GM21529 (cell line): ENCODE measurements around the gene SPATS1.
"Not testable (repeated sequence)": the region's sequence is repeated elsewhere in the genome, so short reads cannot be mapped to it uniquely, and the experiment has no call there.

Source experiments
- ATAC-seq: cut with Tn5 transposase; IDR thresholded peaks from one replicate; pipeline ENCODE4 v1.9.1; 2021; ENCODE audit not compliant: unreplicated experiment

SPATS1 gene

DNA sequence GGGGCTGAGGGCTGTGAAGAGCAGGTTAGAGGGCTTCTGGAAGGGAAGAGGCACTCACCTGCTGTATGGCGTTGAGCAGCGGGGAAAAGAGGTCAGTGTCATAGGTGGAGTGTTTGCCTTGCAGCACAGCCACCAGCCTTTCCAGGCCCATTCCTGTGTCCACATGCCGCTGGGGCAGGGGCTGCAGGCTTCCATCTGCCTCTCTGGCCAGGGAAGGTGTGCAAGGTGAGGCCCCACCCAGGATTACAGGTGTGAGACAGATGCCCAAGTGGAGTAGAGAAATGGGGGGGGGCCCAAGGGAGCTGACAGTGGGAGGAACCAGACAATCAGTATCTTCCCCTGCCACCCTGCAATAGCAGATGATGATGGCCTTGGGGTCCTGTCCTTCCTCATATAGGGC lies 32.2 kb upstream of the SPATS1 start:
- ATAC-seq: no peak

DNA sequence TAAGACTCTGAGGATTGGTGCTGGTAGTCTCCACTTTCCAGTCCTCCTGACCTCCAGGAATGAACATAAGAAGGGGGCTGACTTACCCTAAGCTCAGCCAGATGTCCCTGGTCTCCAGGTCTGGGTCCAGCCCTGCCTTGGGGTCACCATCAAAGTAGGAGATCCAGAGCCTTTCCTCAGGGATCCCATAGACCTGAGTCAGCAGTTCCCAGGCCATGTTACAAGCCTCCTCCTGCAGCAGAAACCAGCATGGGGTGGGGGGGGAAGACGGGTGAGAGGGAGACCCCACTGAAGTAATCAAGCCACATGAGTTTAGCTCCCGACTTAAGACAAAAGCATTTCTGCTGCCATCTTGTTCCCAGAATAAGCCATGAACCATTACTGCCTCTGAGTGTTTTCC lies 31.1 kb upstream of the SPATS1 start:
- ATAC-seq: no peak

DNA sequence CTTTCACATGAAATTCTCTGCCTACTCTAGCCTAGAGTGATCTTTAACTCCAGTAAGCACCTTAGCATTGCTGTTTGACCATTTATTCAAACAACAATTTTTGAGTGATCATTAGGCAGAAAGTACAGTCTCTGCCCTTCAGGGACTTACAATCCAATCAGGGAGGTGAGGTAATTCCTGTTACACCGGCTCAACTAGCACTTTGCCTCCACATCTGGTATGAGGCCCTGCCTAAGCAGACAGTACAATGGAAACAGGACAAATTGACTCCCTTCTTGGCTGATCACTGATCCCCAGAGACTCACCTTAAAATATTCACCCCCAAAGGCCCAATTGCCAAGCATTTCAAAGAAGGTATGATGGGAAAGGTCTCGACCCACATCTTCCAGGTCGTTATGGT lies 30.7 kb upstream of the SPATS1 start:
- ATAC-seq: no peak

DNA sequence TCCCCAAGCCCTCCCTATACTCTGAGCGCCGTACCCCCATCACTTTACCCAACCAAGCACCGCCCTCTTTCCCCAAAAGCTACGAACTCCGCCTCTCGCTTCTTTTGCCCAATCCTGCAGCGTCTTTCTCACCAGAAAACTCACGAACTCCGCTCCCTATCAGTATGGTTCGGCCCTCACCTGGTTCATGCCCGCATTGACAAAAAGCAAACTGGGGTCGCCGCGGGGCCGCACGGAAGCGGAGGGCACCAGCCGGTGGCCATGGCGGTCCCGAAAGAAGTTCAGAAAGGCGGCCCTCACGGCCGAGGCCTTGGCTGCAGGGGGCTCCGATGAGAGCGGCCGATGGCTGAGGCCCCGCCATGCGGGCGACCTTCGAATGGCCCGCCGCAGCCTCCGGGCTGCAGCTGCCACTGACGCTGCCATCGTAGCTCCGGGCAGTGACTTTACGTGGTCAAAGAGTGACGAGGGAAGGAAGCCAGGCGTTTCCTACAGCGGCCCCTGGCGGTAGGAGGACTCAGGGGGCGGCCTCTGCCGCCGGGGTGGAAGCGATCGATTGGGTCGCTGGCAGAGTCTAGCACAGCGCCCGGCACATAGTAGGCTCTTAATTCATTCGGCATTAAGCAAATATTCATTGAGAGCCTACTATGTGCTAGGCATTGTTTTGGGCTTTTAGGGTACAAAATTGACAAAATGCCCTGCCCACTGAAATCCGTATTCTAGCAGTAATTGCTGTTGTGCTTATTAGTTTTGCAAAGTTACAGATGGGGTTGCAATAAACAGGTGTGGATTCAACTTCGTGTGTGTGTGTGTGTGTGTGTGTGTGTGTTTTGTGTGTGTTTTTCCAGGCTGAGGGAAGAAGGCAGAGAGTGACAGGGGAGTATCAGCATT lies 29.3 kb upstream of the SPATS1 start, which contains the start of gene AARS2:
AARS2 (minus strand) TSS at position 447 of the 888 bp plus-strand sequence; CDS start at position 423, 24 bp downstream.
- peak; percentile 93 for ATAC-seq

DNA sequence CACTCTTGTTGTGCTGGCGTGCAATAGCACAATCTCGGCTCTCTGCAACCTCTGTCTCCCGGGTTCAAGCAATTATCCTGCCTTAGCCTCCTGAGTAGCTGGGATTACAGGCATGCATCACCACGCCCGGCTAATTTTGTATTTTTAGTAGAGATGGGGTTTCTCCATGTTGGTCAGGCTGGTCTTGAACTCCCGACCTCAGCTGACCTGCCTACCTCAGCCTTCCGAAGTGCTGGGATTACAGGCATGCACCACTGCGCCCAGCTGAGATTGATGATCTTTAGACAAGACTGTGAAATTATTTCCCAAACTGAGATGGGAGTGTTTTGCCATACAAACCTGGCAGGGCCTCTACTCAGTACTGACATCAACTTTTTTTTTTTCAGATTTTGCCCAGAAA lies 27.8 kb upstream of the SPATS1 start:
- ATAC-seq: not testable (repeated sequence)

DNA sequence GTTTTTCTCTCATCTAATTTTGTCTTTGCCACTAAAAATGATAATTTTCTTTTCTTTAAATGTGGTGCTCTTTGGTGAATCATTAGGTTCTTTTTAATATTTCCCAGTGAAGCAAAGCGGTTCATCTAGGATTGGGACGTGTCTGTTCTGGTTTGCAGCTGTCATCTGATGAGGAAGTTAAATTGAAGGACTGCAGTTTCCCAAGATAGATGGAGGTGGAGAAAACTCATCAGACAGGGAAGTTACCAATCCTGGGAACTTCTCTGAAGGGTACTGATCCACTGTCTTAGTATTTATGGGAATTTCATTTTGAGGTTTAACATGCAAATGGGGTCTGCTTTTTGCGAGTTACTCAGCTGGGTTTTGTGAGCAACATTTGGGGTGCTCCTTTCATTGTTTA lies 26.9 kb upstream of the SPATS1 start:
- no peak for ATAC-seq

DNA sequence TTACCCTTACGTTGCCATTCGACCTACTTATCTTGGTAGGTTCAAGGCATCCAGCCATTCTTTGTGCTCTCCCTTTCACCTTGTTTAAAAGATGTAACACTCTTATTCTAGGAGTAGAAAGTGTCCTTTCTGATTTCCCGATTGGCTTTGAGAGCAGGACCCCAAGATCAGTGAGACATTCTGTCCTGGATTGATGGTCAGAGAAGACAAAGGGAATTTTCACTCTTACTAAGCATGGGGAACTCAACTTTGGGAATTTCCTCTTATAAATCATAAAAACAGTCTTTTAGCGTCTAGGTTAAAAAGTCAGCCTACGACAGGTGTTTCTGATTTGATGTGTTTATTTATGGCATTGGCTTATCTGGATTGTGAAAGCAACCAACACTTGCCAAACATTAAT lies 26.5 kb upstream of the SPATS1 start:
- ATAC-seq: no peak

DNA sequence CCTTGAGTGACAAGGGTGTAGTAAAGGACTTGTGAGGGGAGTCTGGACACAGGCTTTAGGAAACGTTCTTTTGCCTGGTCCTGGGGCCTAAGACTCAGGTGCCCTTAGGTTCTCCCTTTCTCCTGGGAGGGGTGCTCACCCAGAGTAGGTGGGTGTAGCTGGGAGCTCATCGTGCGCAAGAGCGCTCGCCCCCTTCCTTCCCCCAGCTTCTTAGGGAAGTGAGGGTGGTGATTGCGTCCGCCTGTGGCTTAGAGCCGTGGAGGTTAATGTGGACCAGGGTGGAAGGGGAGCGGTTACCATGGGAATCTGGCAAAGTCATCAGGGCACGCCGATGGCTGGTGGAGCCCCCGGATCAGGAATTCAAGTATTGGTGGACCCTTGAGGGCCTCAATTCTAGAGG lies 26.0 kb upstream of the SPATS1 start:
- no peak for ATAC-seq

DNA sequence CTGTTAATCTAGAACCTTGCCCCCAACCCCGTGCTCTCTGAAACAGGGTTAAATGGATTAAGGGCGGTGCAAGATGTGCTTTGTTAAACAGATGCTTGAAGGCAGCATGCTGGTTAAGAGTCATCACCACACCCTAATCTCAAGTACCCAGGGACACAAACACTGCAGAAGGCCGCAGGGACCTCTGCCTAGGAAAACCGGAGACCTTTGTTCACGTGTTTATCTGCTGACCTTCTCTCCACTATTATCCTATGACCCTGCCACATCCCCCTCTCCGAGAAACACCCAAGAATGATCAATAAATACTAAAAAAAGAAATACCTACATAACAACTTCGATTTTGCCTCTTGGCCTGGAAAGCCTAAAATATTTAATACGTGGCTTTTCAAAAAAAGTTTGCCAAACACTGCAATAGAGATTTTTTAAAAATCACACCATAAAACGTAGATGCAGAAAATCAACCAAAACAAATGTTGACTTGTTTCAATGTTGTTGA lies 25.3 kb upstream of the SPATS1 start:
- not testable (repeated sequence) for ATAC-seq

DNA sequence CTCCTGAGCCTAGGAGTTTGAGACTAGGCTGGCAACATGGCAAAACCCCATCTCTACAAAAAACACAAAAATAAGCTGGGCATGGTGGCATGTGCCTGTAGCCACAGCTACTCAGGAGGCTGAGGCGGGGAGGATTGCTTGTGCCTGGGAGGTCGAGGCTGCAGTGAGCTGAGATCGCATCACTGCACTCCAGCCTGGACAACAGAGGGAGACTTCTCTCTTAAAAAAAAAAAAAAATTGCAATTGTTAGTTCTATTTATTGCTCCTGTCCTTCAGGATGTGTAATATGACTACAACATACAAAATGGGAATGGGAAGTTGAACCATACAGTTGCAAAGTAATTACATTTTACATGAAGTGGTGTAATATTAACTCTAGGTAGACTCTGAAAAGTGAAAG lies 21.2 kb upstream of the SPATS1 start:
- no peak for ATAC-seq

DNA sequence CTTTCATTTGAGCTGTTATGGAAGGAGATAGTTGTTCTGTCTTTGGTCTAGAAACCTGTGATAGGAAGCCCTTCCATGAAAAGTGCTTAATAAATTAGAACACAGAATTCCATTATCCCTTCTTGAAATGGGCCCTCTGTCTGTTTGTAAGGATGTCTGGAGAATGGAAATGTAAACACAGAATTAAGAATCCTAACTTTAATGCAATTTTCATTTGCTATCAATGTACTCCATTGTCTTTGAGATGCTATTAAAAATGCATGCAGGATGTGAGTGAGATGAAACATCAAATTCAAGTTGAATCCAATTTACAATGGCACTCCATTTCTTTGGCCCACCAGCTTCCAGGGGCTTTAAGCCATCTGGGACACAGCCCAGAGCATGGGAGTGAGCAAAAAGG lies 15.4 kb upstream of the SPATS1 start:
- no peak for ATAC-seq

DNA sequence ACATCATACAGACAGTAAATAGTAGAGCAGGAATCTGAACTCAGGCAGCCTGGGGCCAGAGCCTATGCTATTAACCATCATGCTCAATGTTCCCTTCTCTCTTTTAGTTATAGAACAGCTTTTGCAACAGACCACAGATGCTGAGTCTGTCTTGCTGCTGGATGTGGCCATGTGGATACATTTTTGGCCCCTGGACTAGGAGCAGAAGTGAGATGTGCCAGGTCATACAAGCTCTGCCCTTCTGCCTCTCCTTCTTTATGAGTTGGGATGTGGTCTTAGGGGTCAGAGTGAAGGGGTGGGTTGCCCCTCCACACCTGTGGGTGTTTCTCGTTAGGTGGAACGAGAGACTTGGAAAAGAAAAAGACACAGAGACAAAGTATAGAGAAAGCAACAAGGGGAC lies 14.7 kb upstream of the SPATS1 start:
- no peak for ATAC-seq

DNA sequence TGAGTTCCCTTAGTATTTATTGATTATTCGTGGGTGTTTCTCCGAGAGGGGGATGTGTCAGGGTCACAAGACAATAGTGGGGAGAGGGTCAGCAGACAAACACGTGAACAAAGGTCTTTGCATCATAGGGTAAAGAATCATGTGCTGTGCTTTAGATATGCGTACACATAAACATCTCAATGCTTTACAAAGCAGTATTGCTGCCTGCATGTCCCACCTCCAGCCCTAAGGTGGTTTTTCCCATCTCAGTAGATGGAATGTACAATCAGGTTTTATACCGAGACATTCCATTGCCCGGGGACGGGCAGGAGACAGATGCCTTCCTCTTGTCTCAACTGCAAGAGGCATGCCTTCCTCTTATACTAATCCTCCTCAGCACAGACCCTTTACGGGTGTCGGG lies 14.2 kb upstream of the SPATS1 start:
- not testable (repeated sequence) for ATAC-seq

DNA sequence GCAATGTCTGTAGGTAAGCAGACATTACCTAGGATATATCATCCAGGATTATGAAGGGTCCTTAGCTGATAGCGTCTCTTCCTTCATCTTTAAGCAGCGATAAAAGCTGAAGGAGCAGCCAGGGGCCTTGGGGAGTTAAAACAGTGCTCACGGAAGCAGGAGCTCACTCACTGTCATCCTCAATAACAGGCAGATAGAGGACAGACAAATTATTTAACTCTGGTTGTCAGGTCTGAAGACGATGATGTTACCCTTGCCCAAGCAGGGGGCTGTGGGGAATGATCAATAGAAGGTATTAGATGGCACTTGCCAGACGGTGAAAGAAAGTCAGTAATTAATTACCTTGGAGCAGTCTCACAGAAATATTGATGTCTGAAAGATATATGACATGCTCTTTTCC lies 12.6 kb upstream of the SPATS1 start:
- no peak for ATAC-seq

DNA sequence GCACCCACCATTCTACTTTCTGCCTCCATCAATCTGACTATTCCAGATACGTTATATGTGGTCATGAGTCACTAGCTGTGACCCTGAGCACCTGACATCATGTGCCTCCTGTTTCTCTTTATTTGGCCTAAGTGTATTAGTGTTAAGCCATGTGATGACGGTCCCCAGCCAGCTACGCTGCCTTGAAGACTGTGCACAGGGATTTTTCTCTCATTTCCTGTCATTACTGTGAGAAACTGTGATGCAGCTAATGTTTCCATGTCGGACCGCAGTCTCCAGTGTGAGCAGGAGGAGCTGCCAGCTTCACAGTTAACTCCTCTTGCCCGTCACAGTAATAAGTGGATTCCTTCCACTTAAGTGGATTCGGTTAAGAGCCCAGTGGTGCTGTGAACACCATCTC lies 9.9 kb upstream of the SPATS1 start:
- ATAC-seq: no peak

DNA sequence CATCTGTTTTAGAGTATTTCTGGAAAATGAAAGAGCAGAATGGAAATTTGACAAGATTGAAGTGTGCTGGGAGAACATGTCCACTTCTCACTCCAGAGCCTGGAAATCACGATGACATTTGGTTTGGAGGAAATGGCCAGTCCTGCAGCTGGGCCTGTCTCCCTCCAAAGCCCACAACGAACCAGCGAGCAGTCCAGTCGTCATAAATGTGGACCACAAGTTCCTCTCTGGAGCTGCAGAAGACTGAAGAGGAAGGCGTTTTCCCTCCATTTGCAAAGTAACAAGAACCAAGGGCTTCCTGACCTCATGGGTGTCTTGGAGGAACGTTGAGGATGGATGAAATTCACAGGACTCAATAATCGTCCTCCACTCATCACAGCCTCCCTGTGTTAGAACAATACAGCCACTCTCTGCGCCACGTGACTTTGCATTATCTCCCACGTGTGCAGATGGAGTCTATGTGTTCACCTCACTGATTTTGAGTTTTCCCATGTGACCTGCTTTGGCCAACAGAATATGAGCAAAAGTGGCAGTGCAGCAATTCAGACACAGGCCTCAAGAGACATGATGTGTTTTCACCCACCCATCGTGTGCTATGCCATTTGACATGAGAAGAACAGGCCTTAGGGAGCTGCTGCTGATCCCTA lies 9.1 kb upstream of the SPATS1 start:
- no peak for ATAC-seq

DNA sequence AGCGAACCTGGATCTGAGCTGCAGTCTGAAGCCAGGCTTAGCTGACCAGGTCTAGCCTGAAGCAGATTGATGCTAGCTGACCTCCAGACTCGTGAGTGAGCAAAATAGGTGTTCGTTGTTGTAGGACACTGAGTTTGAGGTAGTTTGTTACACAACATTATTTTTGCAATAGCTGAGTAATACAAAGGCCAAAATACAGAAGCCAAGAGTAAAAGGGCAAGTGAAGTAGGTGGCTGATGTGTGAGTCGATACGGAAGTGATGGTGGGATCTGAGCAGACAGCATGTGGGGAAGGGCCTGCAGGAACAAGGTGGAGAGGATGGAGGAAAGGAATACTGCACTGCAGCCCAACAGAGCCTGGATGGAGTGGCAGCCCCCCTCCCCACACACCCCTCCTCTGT lies 8.5 kb upstream of the SPATS1 start:
- ATAC-seq: no peak

DNA sequence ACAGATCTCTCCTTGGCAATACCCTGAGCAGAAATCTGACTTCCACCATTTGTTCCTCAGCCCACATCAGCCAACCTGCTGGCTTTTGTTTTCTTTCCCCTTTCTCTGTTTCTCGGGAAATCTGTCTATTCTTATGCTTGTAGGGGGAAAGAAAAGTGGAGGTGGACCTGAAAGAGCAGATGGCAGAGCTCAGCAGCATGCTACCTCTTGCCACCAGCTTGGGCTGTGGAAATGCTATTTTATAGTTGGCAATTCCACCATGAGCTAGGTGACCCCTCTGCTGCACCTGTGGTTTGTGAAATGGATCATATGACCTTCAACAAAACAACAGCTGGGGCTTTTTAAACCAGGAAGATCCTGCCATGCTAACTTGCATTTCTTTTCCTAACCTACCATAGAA lies 6.8 kb upstream of the SPATS1 start:
- no peak for ATAC-seq

DNA sequence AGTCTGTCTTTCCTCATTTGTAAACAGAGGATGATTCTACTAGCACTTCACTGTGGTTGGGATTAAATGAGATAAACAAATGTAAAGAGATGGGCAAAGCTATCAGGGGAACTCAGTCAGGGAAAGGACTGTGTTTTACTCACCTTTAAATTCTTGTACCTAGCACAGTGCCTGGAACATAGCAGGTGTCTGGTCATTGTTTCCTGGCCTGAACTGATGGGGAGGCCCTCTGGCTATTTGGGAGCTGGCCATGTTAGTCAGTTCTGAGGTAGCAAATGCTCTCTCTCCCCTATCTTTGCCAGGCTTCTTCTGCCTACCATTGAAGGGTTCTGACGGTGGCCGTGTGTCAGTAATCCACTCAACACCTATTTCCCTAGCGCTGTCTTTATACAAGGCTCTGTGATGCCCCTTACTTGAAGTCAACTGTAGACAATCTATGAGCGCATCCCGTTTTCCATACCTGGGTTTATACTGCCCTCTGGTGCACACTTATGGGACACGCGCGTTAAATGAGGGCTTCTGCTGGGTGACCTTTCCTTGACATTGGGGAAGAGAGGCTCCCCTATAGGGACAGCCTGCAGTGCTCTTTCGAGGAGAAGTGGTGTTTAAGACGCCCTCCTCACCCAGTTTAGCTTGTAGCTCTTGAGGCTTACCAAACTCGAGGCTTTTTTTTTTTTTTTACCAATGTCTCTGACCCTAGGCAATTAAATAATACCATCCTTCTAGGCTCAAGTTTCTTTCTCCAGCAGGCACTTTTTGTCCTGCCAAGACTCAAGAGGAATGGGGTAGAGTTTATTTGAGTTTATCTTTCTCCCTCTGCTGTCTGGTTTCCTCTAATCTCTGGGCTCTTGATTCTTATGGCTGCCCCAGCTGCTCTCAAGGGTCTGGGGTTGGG lies 4.0 kb upstream of the SPATS1 start:
- ATAC-seq: peak; percentile 71

DNA sequence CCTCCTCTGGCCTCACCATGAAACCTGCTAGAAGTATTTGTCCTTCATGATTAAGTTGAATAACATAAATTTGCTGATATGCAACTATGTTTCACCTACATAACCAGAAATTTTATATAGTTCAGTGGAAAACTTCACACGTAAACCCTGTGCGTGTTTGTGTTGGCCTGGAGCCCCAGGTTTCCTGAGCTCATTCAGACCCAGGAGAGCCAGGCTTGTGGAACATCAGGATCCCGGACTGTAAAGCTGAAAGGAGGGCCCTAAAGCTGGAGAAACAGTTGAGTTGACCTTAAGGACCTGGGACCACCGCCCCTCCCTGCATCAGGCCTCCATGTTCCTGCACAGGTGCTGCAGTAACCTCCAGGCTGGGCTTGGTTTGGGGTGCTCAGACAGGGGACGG lies 3.1 kb upstream of the SPATS1 start:
- ATAC-seq: no peak
